Hair follicular keratinocyte (primary cell): ENCODE measurements around the gene SLC2A6. TPM values are rescaled to one million over a fixed set of nuclear protein-coding genes. Genes with fewer than 3 reads are reported as not detected.

Experiments used
- total RNA-seq: library from RNA; depleted of rRNA; stranded (reverse); fragments of >200 nt; gene quantifications from 2 replicates; pipeline ENCODE4 v1.2.3, GENCODE V29; 2015

SLC2A6 gene, protein sequence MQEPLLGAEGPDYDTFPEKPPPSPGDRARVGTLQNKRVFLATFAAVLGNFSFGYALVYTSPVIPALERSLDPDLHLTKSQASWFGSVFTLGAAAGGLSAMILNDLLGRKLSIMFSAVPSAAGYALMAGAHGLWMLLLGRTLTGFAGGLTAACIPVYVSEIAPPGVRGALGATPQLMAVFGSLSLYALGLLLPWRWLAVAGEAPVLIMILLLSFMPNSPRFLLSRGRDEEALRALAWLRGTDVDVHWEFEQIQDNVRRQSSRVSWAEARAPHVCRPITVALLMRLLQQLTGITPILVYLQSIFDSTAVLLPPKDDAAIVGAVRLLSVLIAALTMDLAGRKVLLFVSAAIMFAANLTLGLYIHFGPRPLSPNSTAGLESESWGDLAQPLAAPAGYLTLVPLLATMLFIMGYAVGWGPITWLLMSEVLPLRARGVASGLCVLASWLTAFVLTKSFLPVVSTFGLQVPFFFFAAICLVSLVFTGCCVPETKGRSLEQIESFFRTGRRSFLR
- total RNA-seq, result 21.6 and 30.5 TPM in 2 replicates

DNA sequence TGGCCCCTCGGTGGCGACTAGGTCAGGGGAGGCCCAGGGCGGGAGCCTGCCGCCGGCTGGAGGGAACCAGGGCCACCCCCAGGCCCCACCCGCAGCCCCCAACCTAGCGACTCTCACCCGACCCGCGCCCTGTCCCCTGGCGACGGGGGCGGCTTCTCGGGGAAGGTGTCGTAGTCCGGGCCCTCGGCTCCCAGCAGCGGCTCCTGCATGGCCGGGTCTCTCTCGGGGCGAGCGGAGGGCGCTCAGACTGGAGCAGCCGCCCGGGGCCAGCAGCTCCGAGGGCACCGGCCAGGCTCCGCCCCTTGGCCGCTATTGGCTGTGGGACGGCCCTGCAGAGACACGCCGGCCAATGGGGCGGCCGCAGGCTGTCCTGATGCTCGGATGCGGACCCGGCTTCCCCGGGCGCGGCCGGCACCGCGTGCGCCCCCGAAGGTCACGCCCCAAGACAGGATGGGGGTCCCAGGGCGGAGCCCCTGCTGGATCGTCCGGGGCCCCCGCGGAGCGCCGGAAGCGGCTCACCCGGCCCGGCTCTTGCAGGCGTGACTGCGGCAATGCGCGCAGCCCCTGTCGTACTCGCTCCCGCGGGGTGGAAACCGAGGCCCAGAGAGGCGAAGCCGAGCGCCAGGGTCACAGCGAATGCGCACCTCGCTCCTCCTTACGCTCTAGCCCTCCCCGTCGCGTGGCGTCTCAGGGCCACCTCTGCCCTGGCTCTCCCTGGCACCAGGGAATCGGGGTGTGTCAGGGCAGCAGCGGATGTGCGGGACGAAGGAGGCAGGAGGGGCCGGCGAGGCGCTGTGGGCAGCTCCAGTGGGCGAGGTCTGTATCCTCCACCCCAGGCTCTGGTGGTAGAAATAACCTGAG lies at the start of gene SLC2A6:
TSS of gene SLC2A6 (minus strand) at position 249 of the 861 bp plus-strand sequence. CDS start at position 209, 40 bp downstream.

DNA sequence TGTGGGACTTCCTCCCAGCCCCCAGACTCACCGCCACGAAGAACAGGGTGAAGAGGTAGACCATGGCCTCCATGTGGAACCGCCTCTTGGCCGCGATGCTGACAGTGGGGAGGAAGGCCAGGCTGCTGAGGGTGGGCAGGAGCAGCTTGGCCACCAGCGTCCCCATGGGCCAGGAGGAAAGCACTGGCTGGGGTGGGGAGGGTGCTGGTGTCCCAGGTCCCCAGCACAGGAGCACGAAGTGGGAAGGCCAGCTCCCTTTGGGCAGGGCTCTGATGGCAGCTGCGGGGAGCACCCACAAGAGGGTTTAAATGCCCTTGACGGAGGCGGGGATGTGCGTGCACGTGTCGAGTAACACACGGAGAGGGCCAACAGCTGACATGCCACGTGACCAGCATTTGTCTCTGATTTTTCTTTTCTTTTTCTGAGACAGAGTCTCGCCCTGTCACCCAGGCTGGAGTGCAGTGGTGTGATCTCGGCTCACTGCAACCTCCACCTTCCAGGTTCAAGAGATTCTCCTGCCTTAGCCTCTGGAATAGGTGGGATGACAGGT lies 45.9 kb upstream of the SLC2A6 start, which contains the start of gene MYMK:
TSS of gene MYMK (minus strand) at position 281 of the 550 bp plus-strand sequence. CDS start at position 166, 115 bp downstream.

DNA sequence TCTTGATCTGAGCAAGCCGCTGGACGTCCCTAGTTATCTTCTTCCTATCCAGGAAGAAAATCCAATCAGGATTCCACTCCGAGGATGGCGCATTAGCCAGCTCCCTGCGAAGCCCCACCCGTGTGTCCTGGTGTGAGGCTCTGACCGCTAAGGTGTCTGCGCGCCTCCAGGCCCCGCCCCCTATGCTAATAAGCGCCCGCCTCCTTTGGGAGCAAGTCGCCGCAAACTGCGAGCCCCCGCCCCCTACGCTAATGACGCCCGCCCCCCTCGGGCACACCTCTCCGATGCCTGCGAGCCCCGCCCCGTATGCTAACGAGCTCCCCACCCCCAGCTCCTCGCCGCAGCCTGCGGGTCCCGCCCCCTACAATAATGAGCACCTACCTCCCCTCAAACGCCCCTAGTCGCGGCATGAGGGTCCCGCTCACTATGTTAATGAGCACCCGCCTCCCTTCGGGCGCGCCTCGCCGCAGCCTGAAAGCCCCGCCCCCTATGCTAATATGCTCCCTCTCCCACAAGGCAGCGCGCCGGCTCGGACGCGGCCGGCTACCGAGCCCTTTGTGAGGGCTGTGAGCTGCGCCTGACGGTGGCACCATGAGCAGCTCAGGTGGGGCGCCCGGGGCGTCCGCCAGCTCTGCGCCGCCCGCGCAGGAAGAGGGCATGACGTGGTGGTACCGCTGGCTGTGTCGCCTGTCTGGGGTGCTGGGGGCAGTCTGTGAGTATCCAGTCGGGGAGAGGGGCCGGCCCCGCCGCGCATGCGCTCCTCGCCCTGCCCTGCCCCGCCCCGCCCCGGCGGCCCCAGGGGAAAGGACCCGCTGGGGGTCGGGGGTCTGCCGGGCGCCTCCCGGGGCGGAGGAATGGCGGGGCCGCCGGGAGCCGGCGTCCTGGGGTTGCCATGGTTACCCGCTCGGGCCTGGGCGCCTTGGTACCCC lies 19.2 kb downstream of the SLC2A6 start, which contains the start of gene CACFD1:
TSS of gene CACFD1 (plus strand) at position 503 of the 929 bp plus-strand sequence. CDS start at position 592, 89 bp downstream.

DNA sequence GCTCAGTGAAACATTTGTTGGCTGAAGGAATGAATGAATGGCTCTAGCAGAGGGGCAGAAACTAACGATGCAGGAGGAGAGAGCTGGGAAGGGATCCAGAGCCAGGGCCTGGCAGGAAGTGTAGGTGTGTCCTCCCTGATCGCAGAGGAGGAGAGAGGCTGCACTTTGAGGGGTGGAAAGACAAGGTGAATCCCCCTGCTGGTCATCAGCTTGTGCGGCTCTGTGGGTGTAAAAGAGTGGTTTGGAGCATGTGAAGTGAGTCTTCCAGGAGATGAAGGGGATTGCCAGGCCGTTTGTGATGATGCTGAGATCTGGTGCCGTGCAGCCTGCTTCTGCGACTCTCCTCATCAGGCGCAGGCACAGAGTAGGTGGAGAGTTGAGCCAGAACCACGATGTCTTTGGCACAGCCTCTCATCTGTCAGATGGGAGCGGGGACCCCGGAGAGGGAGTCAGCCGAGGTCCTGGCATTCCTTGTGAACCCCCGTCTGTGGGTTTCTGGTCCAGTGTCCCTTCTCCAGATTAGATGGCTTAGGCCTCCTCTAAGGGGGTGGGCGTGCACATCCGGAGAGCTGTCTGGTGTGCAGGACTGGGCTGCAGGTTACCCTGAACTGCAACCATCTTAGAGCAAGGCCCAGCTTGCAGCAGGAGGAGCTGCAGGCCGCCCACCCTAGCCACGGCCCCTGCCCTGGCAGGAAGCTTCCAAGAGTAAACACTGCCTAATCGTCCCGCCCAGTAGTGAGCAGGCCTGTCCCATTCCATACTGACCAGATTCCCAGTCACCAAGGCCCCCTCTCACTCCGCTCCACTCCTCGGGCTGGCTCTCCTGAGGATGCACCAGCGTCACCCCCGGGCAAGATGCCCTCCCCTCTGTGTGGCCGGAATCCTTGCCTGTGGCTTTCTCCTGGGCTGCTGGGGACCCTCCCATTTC lies 57.0 kb downstream of the SLC2A6 start, which contains the start of gene ADAMTS13:
TSS of gene ADAMTS13 (plus strand) at position 753 of the 928 bp plus-strand sequence. CDS start at position 830, 77 bp downstream.

Other genes starting within 250 kb of the SLC2A6 start
- not detected in 2 replicates for gene ABO, start 203.9 kb downstream of the SLC2A6 start, total RNA-seq
- 13.9 and 23.5 TPM in 2 replicates for gene SURF6, start 142.9 kb downstream of the SLC2A6 start, total RNA-seq
- gene MED22, start 131.0 kb downstream of the SLC2A6 start, total RNA-seq, result 17.7 and 23.4 TPM in 2 replicates
- 2,877 and 3,258 TPM in 2 replicates for gene RPL7A, start 130.9 kb downstream of the SLC2A6 start, total RNA-seq
- gene SURF1, start 122.6 kb downstream of the SLC2A6 start, total RNA-seq, result 28.3 and 37.3 TPM in 2 replicates
- 37.2 and 46.6 TPM in 2 replicates for gene SURF2, start 122.5 kb downstream of the SLC2A6 start, total RNA-seq
- 194 and 245 TPM in 2 replicates for gene SURF4, start 103.0 kb downstream of the SLC2A6 start, total RNA-seq
- 0.19 TPM in 1 of 2 replicates, not detected in the other for gene STKLD1, start 102.7 kb downstream of the SLC2A6 start, total RNA-seq
- 19.5 and 24.7 TPM in 2 replicates for gene REXO4, start 61.1 kb downstream of the SLC2A6 start, total RNA-seq
- 0.61 and 0.70 TPM in 2 replicates for gene ADAMTS13, start 56.7 kb downstream of the SLC2A6 start, total RNA-seq
- gene CACFD1, start 19.1 kb downstream of the SLC2A6 start, total RNA-seq, result 1.6 and 5.3 TPM in 2 replicates
- not detected in 2 replicates for gene MYMK, start 45.9 kb upstream of the SLC2A6 start, total RNA-seq
- not detected in 2 replicates for gene ADAMTSL2, start 55.6 kb upstream of the SLC2A6 start, total RNA-seq
- gene FAM163B, start 130.3 kb upstream of the SLC2A6 start, total RNA-seq, result not detected in 2 replicates
- gene DBH, start 157.3 kb upstream of the SLC2A6 start, total RNA-seq, result not detected in 2 replicates